NT2/D1 (cell line): ENCODE results near the gene WAPL.

Experiments used
- DNase-seq: peaks from one replicate; pipeline ENCODE4 v3.0.0-alpha.2; 2011; ENCODE audit warnings: low read depth, low spot score
- H3K27me3 ChIP-seq: 2 replicates; pipeline ENCODE4 v1.6.0; 2011; ENCODE audit warnings: mild to moderate bottlenecking; ENCODE audit not compliant: insufficient read length, insufficient read depth
- H3K36me3 ChIP-seq: 2 replicates; pipeline ENCODE4 v1.6.1; 2011; ENCODE audit warnings: mild to moderate bottlenecking, low read length, mixed read lengths; ENCODE audit not compliant: insufficient read depth, insufficient read length
- H3K4me1 ChIP-seq: 2 replicates; pipeline ENCODE4 v1.5.1; 2011; ENCODE audit not compliant: insufficient read depth, insufficient read length
- H3K4me3 ChIP-seq: 2 replicates; pipeline ENCODE4 v1.5.1; 2011; ENCODE audit warnings: low read depth; ENCODE audit not compliant: insufficient read length
- H3K9ac ChIP-seq: 2 replicates; pipeline ENCODE4 v1.6.0; 2011; ENCODE audit warnings: low read depth; ENCODE audit not compliant: insufficient read length
- H3K9me3 ChIP-seq: 2 replicates; pipeline ENCODE4 v1.5.1; 2011; ENCODE audit warnings: mild to moderate bottlenecking, low read length; ENCODE audit not compliant: insufficient read depth
- SUZ12 ChIP-seq: IDR thresholded peaks from 2 replicates; pipeline ENCODE4 v1.6.1; 2011; ENCODE audit not compliant: insufficient read length, insufficient read depth; ENCODE audit errors: extremely low read depth
- YY1 ChIP-seq: IDR thresholded peaks from 2 replicates; pipeline ENCODE4 v1.6.1; 2011; ENCODE audit not compliant: insufficient read length, insufficient read depth
- ZNF274 ChIP-seq: IDR thresholded peaks from 2 replicates; pipeline ENCODE4 v1.6.1; 2011; ENCODE audit warnings: mild to moderate bottlenecking, low read depth, low read length

The WAPL gene

DNA sequence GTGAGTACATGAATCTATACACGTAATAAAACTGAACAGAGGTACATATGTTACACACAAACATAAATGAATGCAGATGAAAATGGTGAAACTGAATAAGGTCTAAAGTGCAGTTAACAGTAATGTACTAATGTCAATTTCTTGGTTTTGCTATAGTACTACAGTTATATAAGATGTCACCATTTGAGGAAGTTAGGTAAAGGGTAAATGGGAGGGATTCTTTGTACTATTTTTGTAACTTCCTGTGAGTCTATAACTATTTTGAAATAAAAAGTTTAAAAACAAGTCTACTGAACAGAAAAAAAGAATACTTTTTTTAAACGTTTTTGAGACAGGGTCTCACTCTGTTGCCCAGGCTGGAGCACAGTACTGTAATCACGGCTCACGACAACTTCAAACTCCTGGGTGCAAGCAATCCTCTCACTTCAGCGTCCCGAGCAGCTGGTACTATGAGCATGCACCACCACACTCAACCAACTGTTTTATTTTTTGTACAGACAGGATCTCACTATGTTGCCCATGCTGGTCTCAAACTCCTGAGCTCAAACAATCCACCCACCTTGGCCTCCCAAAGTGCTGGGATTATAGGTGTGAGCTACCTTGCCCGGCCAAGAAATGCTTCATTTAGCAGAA lies 71.5 kb downstream of the WAPL start:
- H3K36me3 ChIP-seq: peaks cover 72% of the 10 kb centered on the region
- H3K27me3 ChIP-seq: no peaks in the 10 kb centered on the region
- peaks cover 15% of the 10 kb centered on the region; the same call in 1 of the 2 replicates for H3K9me3 ChIP-seq
- no peak for DNase-seq
- H3K4me1 ChIP-seq: no peaks in the 10 kb centered on the region
- H3K4me3 ChIP-seq: no peak overlapping the region
- TF ChIP-seq SUZ12: no peak
- no peak for TF ChIP-seq YY1
- TF ChIP-seq ZNF274: no peak
- no peak overlapping the region for H3K9ac ChIP-seq

DNA sequence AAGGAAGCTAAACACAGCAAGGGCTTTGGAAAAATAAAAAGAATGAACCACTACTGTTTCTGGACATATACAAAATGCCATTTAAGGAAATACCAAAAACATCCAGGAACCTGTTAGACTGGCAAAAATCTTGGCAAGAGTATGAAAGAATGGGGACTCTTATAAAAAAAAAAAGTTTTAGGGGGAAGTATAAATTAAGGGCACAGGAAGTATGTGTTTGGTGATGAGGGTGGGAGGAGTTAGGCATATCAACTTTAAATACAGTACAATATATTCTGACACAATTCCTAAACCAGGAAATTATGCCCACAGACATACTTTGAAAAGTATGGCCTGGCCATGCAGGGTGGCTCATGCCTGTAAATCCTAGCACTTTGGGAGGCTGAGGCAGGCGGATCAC lies 74.2 kb downstream of the WAPL start:
- no peaks in the 10 kb centered on the region for H3K4me1 ChIP-seq
- H3K4me3 ChIP-seq: no peak overlapping the region
- peaks cover 81% of the 10 kb centered on the region for H3K36me3 ChIP-seq
- no peaks in the 10 kb centered on the region for H3K9me3 ChIP-seq
- no peaks in the 10 kb centered on the region for H3K27me3 ChIP-seq
- TF ChIP-seq SUZ12: no peak
- H3K9ac ChIP-seq: no peak overlapping the region
- no peak for DNase-seq

DNA sequence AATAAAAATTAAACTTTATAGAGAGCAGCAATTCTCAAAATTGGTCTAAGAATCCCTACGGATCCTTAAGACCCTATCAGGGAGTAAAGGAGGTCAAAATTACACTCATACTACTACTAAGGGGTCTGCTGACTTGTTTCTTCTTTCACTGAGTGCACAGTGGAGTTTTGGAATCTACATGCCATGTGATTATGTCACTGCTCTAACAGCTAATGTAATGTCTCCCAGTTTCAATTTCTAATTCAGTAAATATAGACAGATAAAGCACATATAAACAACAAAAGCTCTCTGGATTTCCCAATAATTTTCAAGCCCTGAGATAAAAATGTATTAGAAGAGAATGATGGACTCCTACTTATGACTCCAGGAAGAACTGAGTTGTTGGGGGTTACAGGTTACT lies 74.6 kb downstream of the WAPL start:
- H3K27me3 ChIP-seq: no peaks in the 10 kb centered on the region
- H3K36me3 ChIP-seq: peaks cover 79% of the 10 kb centered on the region
- DNase-seq: no peak
- TF ChIP-seq ZNF274 (no peak), SUZ12 (no peak), YY1 (no peak)
- no peaks in the 10 kb centered on the region for H3K9me3 ChIP-seq
- H3K4me1 ChIP-seq: no peaks in the 10 kb centered on the region
- no peak overlapping the region for H3K4me3 ChIP-seq
- H3K9ac ChIP-seq: no peak overlapping the region

- no peak overlapping the region for H3K9ac ChIP-seq
- no peaks in the 10 kb centered on the region for H3K27me3 ChIP-seq
- H3K4me3 ChIP-seq: no peak overlapping the region
- no peak for DNase-seq
- no peaks in the 10 kb centered on the region for H3K9me3 ChIP-seq
- no peaks in the 10 kb centered on the region for H3K4me1 ChIP-seq
- peaks cover 77% of the 10 kb centered on the region for H3K36me3 ChIP-seq
- no peak for TF ChIP-seq SUZ12
- no peak for TF ChIP-seq YY1
- no peak for TF ChIP-seq ZNF274
Observed at GRCh38 chr10:86446440-86446839, 75.2 kb downstream of the WAPL start.

- TF ChIP-seq SUZ12: no peak
- no peak for TF ChIP-seq YY1
- TF ChIP-seq ZNF274: no peak
- Histone ChIP-seq H3K27me3 (no peaks in the 10 kb centered on the region), H3K4me1 (no peaks in the 10 kb centered on the region), H3K4me3 (no peak overlapping the region), H3K9me3 (no peaks in the 10 kb centered on the region), H3K9ac (no peak overlapping the region), H3K36me3 (peaks cover 65% of the 10 kb centered on the region)
- no peak for DNase-seq
Observed at GRCh38 chr10:86443936-86444335, 77.7 kb downstream of the WAPL start.

DNA sequence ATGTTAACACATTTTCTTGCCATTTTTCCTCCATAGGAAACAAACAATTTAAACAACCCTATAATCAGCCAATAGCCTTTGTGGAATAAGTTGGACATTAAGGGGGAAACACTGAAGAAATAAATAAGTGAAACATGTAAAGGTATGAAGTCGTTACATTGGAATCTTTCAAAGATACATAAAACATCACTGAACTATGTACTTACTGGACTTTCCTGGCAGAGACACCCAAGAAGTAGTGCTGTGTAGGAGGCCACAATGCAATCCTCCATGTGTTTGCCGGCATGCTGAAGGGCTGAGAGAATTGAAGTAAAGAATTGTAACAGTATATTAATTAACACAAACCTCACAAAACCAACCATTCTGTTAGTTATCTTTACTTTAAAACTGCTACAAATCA lies 78.5 kb downstream of the WAPL start:
- Histone ChIP-seq H3K4me3 (no peak overlapping the region), H3K4me1 (no peaks in the 10 kb centered on the region), H3K9me3 (no peaks in the 10 kb centered on the region), H3K27me3 (no peaks in the 10 kb centered on the region), H3K36me3 (peaks cover 60% of the 10 kb centered on the region), H3K9ac (no peak overlapping the region)
- no peak for DNase-seq
- no peak for TF ChIP-seq YY1
- TF ChIP-seq ZNF274: no peak
- no peak for TF ChIP-seq SUZ12

- H3K4me3 ChIP-seq: no peak overlapping the region
- H3K36me3 ChIP-seq: peaks cover 61% of the 10 kb centered on the region
- H3K4me1 ChIP-seq: no peaks in the 10 kb centered on the region
- no peak overlapping the region for H3K9ac ChIP-seq
- TF ChIP-seq ZNF274 (no peak), YY1 (no peak), SUZ12 (no peak)
- H3K9me3 ChIP-seq: no peaks in the 10 kb centered on the region
- H3K27me3 ChIP-seq: no peaks in the 10 kb centered on the region
- DNase-seq: no peak
Observed at GRCh38 chr10:86440874-86441843, 80.4 kb downstream of the WAPL start.
